Neural crest cell (in vitro differentiated cells): ENCODE measurements around the gene UBE2I. TPM values are rescaled to one million over a fixed set of nuclear protein-coding genes. Genes with fewer than 3 reads are reported as not detected.

Experiments used
- DNase-seq: peaks from one replicate; pipeline ENCODE4 v3.0.0; 2021; ENCODE audit warnings: low read depth, mixed read lengths, low spot score
- H3K27ac Mint-ChIP-seq: one replicate; pipeline ENCODE4 v1.8.0; 2021; ENCODE audit warnings: mild to moderate bottlenecking, mixed read lengths; ENCODE audit not compliant: unreplicated experiment
- H3K27me3 Mint-ChIP-seq: 2 replicates; pipeline ENCODE4 v1.8.0; 2021; ENCODE audit warnings: low read depth, mild to moderate bottlenecking, mixed read lengths
- H3K36me3 Mint-ChIP-seq: 2 replicates; pipeline ENCODE4 v1.8.0; 2021; ENCODE audit warnings: low read depth, mild to moderate bottlenecking, mixed read lengths
- H3K4me1 Mint-ChIP-seq: 2 replicates; pipeline ENCODE4 v1.8.0; 2021; ENCODE audit warnings: mixed read lengths
- H3K4me3 Mint-ChIP-seq: one replicate; pipeline ENCODE4 v1.8.0; 2021; ENCODE audit warnings: mild to moderate bottlenecking, mixed read lengths
- H3K9me3 Mint-ChIP-seq: 2 replicates; pipeline ENCODE4 v1.8.0; 2021; ENCODE audit warnings: mixed read lengths
- CTCF ChIP-seq: fragments of 200-600 bp; sonication (generic); conservative IDR thresholded peaks from 2 replicates; pipeline ENCODE4 v1.5.0; 2021; ENCODE audit warnings: antibody characterized with exemption, mild to moderate bottlenecking
- total RNA-seq: library from RNA; stranded (reverse); gene quantifications from 2 replicates; pipeline ENCODE4 v1.2.1, GENCODE V29; 2021

The UBE2I gene
- total RNA-seq, 1 donor from 2014 or later = 301 TPM

- H3K4me1 Mint-ChIP-seq = no peaks in the 10 kb centered on the region
- no peaks in the 10 kb centered on the region for H3K36me3 Mint-ChIP-seq
- H3K9me3 Mint-ChIP-seq = peaks cover 3% of the 10 kb centered on the region
Observed at GRCh38 chr16:1262210-1262845, 47.1 kb upstream of the UBE2I start.

GRCh38 chr16:1262846-1263221 lies 46.6 kb upstream of the UBE2I start:
- H3K9me3 Mint-ChIP-seq = peaks cover 3% of the 10 kb centered on the region
- H3K27ac Mint-ChIP-seq = no peak overlapping the region
- no peaks in the 10 kb centered on the region for H3K36me3 Mint-ChIP-seq
- peaks cover 14% of the 10 kb centered on the region for H3K27me3 Mint-ChIP-seq
- no peak for TF ChIP-seq CTCF
- no peaks in the 10 kb centered on the region for H3K4me1 Mint-ChIP-seq
- DNase-seq = no peak
- H3K4me3 Mint-ChIP-seq = no peak overlapping the region

More at GRCh38 chr16:1262210-1262845, 47.1 kb upstream of the UBE2I start:
- peaks cover 14% of the 10 kb centered on the region for H3K27me3 Mint-ChIP-seq
- no peak overlapping the region for H3K4me3 Mint-ChIP-seq
- no peak for TF ChIP-seq CTCF
- no peak overlapping the region for H3K27ac Mint-ChIP-seq
- DNase-seq = no peak

- Mint-ChIP-seq H3K27ac (no peak overlapping the region), H3K4me3 (no peak overlapping the region), H3K27me3 (peaks cover 14% of the 10 kb centered on the region), H3K36me3 (no peaks in the 10 kb centered on the region), H3K4me1 (no peaks in the 10 kb centered on the region), H3K9me3 (peaks cover 3% of the 10 kb centered on the region)
- no peak for TF ChIP-seq CTCF
- DNase-seq = no peak
Observed at GRCh38 chr16:1263591-1264344, 45.7 kb upstream of the UBE2I start.

DNA sequence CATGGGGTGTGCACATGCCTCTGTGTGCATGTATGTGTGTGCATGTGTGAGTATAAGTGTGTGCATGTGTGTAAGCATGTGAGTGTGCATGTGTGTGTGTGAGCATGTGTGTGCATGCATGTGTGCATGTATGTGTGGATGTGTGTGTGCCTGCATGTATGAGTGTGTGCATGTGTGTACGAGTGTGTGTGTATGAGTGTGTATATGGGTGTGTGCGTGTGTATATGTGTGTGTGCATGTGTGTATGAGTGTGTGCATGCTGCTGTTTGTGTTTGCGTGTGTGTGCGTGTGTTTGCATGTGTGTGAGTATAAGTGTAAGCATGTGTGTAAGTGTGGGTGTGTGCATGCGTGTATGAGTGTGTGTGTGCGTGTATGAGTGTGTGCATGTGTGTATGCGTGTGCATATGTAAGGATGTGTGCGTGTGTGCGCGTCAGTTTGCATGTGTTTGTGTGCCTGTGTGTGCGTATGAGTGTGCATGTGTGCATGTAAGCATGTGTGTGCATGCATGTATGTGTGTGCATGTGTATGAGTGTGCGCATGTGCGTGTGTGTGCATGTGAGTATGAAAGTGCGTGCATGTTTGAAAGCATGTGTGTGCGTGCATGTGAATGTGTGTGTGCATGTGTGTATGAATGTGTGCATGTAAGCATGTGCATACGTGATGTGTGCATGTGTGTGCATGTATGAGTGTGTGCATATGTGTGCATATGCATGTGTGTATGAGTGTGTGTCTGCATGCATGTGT lies 44.9 kb upstream of the UBE2I start:
- H3K4me3 Mint-ChIP-seq = no peak overlapping the region

More for the DNA sequence above, 44.9 kb upstream of the UBE2I start:
- no peaks in the 10 kb centered on the region for H3K36me3 Mint-ChIP-seq
- peaks cover 3% of the 10 kb centered on the region for H3K9me3 Mint-ChIP-seq
- no peak for TF ChIP-seq CTCF
- H3K4me1 Mint-ChIP-seq = no peaks in the 10 kb centered on the region
- H3K27ac Mint-ChIP-seq = no peak overlapping the region
- H3K27me3 Mint-ChIP-seq = peaks cover 12% of the 10 kb centered on the region
- no peak for DNase-seq
